Measurements from ENCODE around the gene ZNF451.
A peak's percentile ranks its signal among the peaks of the same experiment; 100 is the strongest.

DNA sequence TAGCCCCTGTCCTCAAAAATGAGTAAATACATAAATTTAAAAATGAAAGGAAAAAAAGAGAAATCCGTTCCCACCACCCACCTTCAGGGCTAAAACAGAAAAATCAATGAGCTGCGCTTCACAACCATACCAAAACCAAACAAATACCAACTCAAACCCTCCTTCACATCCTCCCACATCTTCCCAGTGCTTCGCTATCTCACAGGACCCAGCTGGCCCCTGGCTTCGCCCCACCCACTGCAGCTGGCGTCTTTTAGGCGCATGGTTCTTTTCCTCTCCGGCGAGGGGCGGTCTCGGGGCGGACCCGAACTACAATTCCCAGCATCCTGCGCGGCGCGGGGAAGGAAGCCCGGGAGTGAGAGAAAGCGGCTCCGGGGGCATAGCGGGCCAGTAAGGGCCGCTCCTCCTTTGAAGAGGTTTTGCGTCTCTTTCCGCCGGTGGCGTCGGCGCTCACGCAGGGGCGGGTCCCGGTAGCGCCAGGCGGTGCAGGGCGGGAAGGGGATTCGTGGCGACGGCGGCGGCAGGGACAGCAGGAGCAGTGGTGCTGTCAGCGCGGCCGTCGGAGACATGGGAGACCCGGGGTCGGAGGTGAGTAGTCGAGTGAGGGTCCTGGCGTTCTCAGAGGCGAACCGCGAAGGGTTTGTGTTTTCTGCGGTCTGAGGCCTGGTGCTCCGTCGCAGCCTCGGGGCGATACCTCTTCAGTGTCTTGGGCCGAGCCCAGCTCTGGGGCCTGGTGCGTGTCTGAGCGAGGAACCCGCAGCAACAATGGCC lies at the start of gene ZNF451:
- TF ChIP-seq, protein P1, sequence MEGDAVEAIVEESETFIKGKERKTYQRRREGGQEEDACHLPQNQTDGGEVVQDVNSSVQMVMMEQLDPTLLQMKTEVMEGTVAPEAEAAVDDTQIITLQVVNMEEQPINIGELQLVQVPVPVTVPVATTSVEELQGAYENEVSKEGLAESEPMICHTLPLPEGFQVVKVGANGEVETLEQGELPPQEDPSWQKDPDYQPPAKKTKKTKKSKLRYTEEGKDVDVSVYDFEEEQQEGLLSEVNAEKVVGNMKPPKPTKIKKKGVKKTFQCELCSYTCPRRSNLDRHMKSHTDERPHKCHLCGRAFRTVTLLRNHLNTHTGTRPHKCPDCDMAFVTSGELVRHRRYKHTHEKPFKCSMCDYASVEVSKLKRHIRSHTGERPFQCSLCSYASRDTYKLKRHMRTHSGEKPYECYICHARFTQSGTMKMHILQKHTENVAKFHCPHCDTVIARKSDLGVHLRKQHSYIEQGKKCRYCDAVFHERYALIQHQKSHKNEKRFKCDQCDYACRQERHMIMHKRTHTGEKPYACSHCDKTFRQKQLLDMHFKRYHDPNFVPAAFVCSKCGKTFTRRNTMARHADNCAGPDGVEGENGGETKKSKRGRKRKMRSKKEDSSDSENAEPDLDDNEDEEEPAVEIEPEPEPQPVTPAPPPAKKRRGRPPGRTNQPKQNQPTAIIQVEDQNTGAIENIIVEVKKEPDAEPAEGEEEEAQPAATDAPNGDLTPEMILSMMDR (IDR thresholded peaks at IDR 0.05; ENCODE audit: low read depth, low read length, missing input control): no peak
- TF ChIP-seq JUND (IDR thresholded peaks at IDR 0.05): peak in 1 of 2 donors; percentile 62
- peak; percentile 83 for TF ChIP-seq SP1 (IDR thresholded peaks at IDR 0.05)
- TF ChIP-seq RAD21 (IDR thresholded peaks at IDR 0.05): peak; percentile 51 to 55
- TF ChIP-seq, protein P2, sequence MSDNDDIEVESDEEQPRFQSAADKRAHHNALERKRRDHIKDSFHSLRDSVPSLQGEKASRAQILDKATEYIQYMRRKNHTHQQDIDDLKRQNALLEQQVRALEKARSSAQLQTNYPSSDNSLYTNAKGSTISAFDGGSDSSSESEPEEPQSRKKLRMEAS (IDR thresholded peaks at IDR 0.05): peak; percentile 83
- peak; percentile 60 to 89 for TF ChIP-seq GABPA (IDR thresholded peaks at IDR 0.05 in 1 of 2, conservative IDR thresholded peaks at IDR 0.05 in 1 of 2)
